Measurements from ENCODE around the gene GHRL.

Gene GHRL

GRCh38 chr3:10244009-10244408 lies 48.7 kb downstream of the GHRL start:
- DNase-seq (ENCODE audit: low read depth, low spot score): no peak

- DNase-seq (ENCODE audit: low read depth, low spot score): peak; percentile 60
These were observed 50.3 kb downstream of the GHRL start for GRCh38 chr3:10242182-10243065.

GRCh38 chr3:10240799-10241198 lies 51.9 kb downstream of the GHRL start:
- no peak for DNase-seq (ENCODE audit: low read depth, low spot score)

DNA sequence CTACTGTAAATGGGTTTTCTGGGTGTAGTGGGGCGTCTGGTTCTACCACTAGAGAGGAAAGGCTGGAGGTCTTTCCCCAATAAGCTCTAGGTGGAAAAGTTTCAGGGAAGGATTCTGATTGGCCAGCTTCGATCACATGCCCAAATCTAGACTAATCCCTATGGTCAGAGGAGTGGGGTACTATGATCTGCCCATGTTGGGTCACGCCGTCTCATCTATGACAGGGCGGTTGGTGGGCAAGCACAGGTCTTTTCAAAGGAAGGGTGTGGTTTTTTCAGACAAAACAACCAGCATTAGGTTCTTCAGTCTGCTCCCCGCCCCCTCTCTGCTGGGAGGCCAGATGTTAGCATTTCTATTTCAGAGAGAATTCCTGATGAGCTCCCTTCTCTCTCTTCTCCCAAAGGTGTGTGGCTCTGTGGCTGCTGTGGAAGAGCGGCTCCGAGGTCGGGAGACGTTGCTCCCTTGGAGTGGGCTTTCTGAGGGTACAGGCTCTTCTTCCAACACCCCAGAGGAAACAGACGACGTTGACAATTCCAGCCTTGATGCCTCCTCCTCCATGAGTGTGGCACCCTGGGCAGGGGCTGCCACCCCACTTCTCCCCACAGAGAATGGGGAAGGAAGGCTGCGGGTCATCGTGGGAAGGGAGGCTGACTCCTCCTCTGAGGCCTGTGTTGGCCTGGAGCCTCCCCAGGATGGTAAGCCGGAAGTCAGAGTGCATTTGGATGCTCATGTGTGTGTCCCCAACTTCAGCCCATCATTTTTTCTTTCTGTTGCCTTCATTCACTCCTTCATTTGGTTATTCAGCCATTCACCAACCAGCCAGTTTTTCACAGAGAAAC lies 54.2 kb downstream of the GHRL start:
- DNase-seq (ENCODE audit: low read depth, low spot score): no peak

Measured in activated naive CD8-positive, alpha-beta T cell treated with anti-CD3 and anti-CD28 coated beads, Interleukin-2, amount 50 U/mL, for 16 hours (primary cell).